Endodermal cell (in vitro differentiated cells): ENCODE data around the gene SMCO4. TPM values are rescaled to one million over a fixed set of nuclear protein-coding genes. Genes with fewer than 3 reads are reported as not detected.
"Not testable (repeated sequence)": the region's sequence is repeated elsewhere in the genome, so short reads cannot be mapped to it uniquely, and the experiment has no call there.

Source experiments
- DNase-seq: peaks from one replicate; pipeline ENCODE4 v3.0.0-alpha.2; 2017
- H3K27ac ChIP-seq: 2 replicates; pipeline ENCODE4 v1.5.1; 2013; ENCODE audit warnings: mild to moderate bottlenecking, low read depth, low read length, moderate library complexity
- H3K27me3 ChIP-seq: 2 replicates; pipeline ENCODE4 v1.6.1; 2013; ENCODE audit warnings: mild to moderate bottlenecking, low read length, moderate library complexity; ENCODE audit not compliant: insufficient read depth, control insufficient read depth, poor library complexity, severe bottlenecking
- H3K36me3 ChIP-seq: 2 replicates; pipeline ENCODE4 v1.7.0; 2013; ENCODE audit warnings: mild to moderate bottlenecking, low read length, moderate library complexity; ENCODE audit not compliant: control insufficient read depth, insufficient read depth
- H3K4me1 ChIP-seq: one replicate; pipeline ENCODE4 v1.7.0; 2013; ENCODE audit warnings: low read length; ENCODE audit not compliant: control insufficient read depth, insufficient read depth
- H3K4me3 ChIP-seq: 2 replicates; pipeline ENCODE4 v1.5.1; 2013; ENCODE audit warnings: mild to moderate bottlenecking, low read length, moderate library complexity
- H3K9ac ChIP-seq: 2 replicates; pipeline ENCODE4 v1.6.1; 2013; ENCODE audit warnings: mild to moderate bottlenecking, low read length, moderate library complexity; ENCODE audit not compliant: poor library complexity, severe bottlenecking; ENCODE audit errors: extremely low read depth
- H3K9me3 ChIP-seq: 2 replicates; pipeline ENCODE4 v1.6.1; 2013; ENCODE audit warnings: mild to moderate bottlenecking, low read length, moderate library complexity; ENCODE audit not compliant: control insufficient read depth
- H3K27ac Mint-ChIP-seq: 2 replicates; pipeline ENCODE4 v1.8.0; 2020; ENCODE audit warnings: mixed read lengths
- H3K27me3 Mint-ChIP-seq: 2 replicates; pipeline ENCODE4 v1.8.0; 2021; ENCODE audit warnings: mild to moderate bottlenecking, mixed read lengths; ENCODE audit not compliant: insufficient read depth
- H3K36me3 Mint-ChIP-seq: 2 replicates; pipeline ENCODE4 v1.8.0; 2020; ENCODE audit warnings: low read depth, mixed read lengths
- H3K4me1 Mint-ChIP-seq: 2 replicates; pipeline ENCODE4 v1.8.0; 2020; ENCODE audit warnings: mixed read lengths
- H3K4me3 Mint-ChIP-seq: 2 replicates; pipeline ENCODE4 v1.8.0; 2020; ENCODE audit warnings: mild to moderate bottlenecking, moderate library complexity, mixed read lengths
- H3K9me3 Mint-ChIP-seq: 2 replicates; pipeline ENCODE4 v1.8.0; 2020; ENCODE audit warnings: mild to moderate bottlenecking, mixed read lengths
- CTCF ChIP-seq: fragments of 200-600 bp; sonication (generic); conservative IDR thresholded peaks from 2 replicates; pipeline ENCODE4 v1.5.0; 2021; ENCODE audit warnings: antibody characterized with exemption, mild to moderate bottlenecking
- WGBS, 2 experiments: methylation state at CpG; one replicate each; pipeline versions ENCODE4 v1.1.5 to v1.1.7; 2013; ENCODE audit warnings: missing lambda C conversion rate in 2 of 2, mixed read lengths in 1 of 2; ENCODE audit not compliant: insufficient coverage in 1 of 2, insufficient read length in 1 of 2; 5-methylcytosine and 5-hydroxymethylcytosine counted together
- total RNA-seq, 2 donors: library from RNA; stranded (reverse); fragmentation: NEBNext Ultra II Directional in 1 of 2; extraction: Animal tissue kit (Norgen Biotek cat#: 25700) in 1 of 2; gene quantifications; 2 replicates in 1 of 2; 3 replicates in 1 of 2; pipeline ENCODE4 v1.2.1, GENCODE V29; 2021

Gene SMCO4
- total RNA-seq, 2 donors from 2014 or later = 27.3 to 47.7 TPM

GRCh38 chr11:93467054-93467453 lies 76.1 kb downstream of the SMCO4 start:
- no peaks in the 10 kb centered on the region for H3K36me3 Mint-ChIP-seq
- TF ChIP-seq CTCF = no peak
- H3K36me3 ChIP-seq = no peaks in the 10 kb centered on the region
- H3K4me3 Mint-ChIP-seq = no peak overlapping the region
- no peaks in the 10 kb centered on the region for H3K27me3 ChIP-seq
- no peaks in the 10 kb centered on the region for H3K9me3 Mint-ChIP-seq
- no peak overlapping the region for H3K9ac ChIP-seq
- H3K27me3 Mint-ChIP-seq = peaks cover 5% of the 10 kb centered on the region
- H3K27ac Mint-ChIP-seq = no peak overlapping the region
- H3K4me3 ChIP-seq = no peak overlapping the region
- no peak for DNase-seq
- 98% methylated on average over 4 of the region's 4 CpGs; no CpG with 5 or more reads in 1 of the 2 experiments for WGBS, 2 experiments
- no peaks in the 10 kb centered on the region for H3K9me3 ChIP-seq
- H3K4me1 Mint-ChIP-seq = no peaks in the 10 kb centered on the region
- H3K27ac ChIP-seq = no peak overlapping the region
- no peaks in the 10 kb centered on the region for H3K4me1 ChIP-seq

GRCh38 chr11:93464927-93465540 lies 78.2 kb downstream of the SMCO4 start:
- TF ChIP-seq CTCF = no peak
- Histone ChIP-seq H3K9ac (no peak overlapping the region), H3K9me3 (no peaks in the 10 kb centered on the region), H3K27ac (no peak overlapping the region), H3K27me3 (no peaks in the 10 kb centered on the region), H3K4me1 (no peaks in the 10 kb centered on the region), H3K4me3 (no peak overlapping the region), H3K36me3 (no peaks in the 10 kb centered on the region)
- no peaks in the 10 kb centered on the region for H3K4me1 Mint-ChIP-seq
- no peak for DNase-seq
- H3K27me3 Mint-ChIP-seq = peaks cover 8% of the 10 kb centered on the region
- no peaks in the 10 kb centered on the region for H3K9me3 Mint-ChIP-seq
- WGBS, 2 experiments = 86 to 90% methylated on average over 2 of the region's 3 CpGs
- H3K36me3 Mint-ChIP-seq = no peaks in the 10 kb centered on the region
- H3K4me3 Mint-ChIP-seq = no peak overlapping the region
- H3K27ac Mint-ChIP-seq = no peak overlapping the region

GRCh38 chr11:93463666-93464065 lies 79.5 kb downstream of the SMCO4 start:
- H3K4me1 ChIP-seq, H3K9me3 ChIP-seq, H3K36me3 ChIP-seq, H3K4me3 Mint-ChIP-seq, H3K9me3 Mint-ChIP-seq, H3K36me3 Mint-ChIP-seq, H3K27me3 ChIP-seq, H3K4me3 ChIP-seq, DNase-seq, H3K27ac ChIP-seq, H3K27ac Mint-ChIP-seq, H3K9ac ChIP-seq, H3K4me1 Mint-ChIP-seq, H3K27me3 Mint-ChIP-seq: not testable (repeated sequence)
- 90% methylated on average over 2 to 3 of the region's 4 CpGs for WGBS, 2 experiments

DNA sequence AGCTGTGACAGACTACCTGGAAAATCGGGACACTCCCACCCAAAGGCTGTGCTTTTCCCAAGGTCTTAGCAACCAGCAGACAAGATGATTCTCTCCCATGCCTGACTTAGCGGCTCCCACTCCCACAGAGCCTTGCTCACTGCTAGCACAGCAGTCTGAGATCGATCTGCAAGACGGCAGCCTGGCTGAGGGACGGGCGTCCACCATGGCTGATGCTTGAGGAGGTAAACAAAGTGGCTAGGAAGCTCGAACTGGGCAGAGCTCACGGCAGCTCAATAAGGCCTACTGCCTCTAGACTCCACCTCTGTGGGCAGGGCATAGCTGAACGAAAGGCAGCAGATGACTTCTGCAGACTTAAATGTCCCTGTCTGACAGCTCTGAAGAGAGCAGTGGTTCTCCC lies 84.9 kb downstream of the SMCO4 start:
- Mint-ChIP-seq H3K4me3 (no peak overlapping the region), H3K27ac (no peak overlapping the region), H3K36me3 (no peaks in the 10 kb centered on the region), H3K27me3 (peaks cover 8% of the 10 kb centered on the region), H3K4me1 (no peaks in the 10 kb centered on the region), H3K9me3 (no peaks in the 10 kb centered on the region)
- H3K4me1 ChIP-seq = no peaks in the 10 kb centered on the region
- WGBS, 2 experiments = 94 to 95% methylated on average over 9 of the region's 9 CpGs
- no peaks in the 10 kb centered on the region for H3K9me3 ChIP-seq
- no peaks in the 10 kb centered on the region for H3K27me3 ChIP-seq
- no peaks in the 10 kb centered on the region for H3K36me3 ChIP-seq
- no peak overlapping the region for H3K4me3 ChIP-seq
- TF ChIP-seq CTCF = no peak
- DNase-seq = no peak
- H3K9ac ChIP-seq = no peak overlapping the region
- no peak overlapping the region for H3K27ac ChIP-seq
